ENCODE measurements around the gene MYL9. TPM values are rescaled to one million over a fixed set of nuclear protein-coding genes. Genes with fewer than 3 reads are reported as not detected.

MYL9 gene
- total and polyA plus RNA-seq, 9 donors = 69.5 to 1,408 (median 681) TPM

DNA sequence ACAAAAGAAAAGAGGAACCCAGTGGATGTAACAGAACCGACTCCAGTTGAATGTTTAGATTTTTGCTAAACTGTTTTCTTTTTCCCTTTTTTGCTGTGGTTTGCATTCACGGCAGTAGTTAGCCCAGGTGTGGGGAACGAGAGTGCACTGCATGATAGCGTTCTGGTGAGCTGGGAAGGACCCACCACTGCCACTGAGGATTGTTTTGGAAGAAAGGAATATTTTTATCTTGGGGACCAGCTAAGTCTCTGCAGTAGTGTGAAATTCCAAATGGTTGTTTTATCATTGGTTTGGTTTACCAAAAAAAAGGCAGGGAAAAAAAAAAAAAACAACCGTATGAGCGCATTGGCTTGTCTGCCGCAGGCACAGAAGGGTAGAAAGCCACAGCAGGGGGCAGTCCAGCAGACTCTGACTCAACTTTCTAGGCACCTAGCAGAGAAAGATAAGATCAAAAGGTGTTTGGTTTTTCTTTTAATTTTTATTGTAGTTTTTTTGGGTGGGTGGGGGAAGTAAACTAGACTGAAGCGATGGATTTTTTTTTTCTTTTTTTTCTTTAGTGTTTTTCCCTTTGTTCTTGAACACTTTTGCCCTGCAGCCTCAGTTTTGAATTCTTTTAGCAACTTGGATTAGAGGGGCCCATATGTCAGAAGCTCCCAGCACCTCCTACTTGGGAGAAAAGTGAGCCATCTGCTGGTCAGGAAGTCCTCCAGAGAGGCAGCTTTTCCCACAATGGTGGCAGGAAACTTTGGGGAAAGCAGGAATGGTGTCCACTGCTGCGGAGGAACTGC, 50.7 kb downstream of the MYL9 start:
- Histone ChIP-seq H3K27me3 (no peaks in the 10 kb centered on the region), H3K4me3 (no peak overlapping the region), H3K27ac (no peak overlapping the region), H3K9me3 (no peaks in the 10 kb centered on the region), H3K36me3 (no peaks in the 10 kb centered on the region), H3K4me1 (ENCODE audit: insufficient read depth) (peaks cover 8% of the 10 kb centered on the region)
- intact Hi-C loops (cut with DNase I) = loop anchor here in 2 of 4 donors (5.0 to 10.0 kb wide), 2 partner anchors 35 to 127 kb away; no protein-coding TSS in a partner anchor
- DNase-seq = peak in 3 of 5 donors; percentile 34 to 51 (median 48)
- WGBS, 3 donors = 15 to 38% (median 19%) methylated on average over 9 of the region's 9 CpGs
- TF ChIP-seq, protein P1, sequence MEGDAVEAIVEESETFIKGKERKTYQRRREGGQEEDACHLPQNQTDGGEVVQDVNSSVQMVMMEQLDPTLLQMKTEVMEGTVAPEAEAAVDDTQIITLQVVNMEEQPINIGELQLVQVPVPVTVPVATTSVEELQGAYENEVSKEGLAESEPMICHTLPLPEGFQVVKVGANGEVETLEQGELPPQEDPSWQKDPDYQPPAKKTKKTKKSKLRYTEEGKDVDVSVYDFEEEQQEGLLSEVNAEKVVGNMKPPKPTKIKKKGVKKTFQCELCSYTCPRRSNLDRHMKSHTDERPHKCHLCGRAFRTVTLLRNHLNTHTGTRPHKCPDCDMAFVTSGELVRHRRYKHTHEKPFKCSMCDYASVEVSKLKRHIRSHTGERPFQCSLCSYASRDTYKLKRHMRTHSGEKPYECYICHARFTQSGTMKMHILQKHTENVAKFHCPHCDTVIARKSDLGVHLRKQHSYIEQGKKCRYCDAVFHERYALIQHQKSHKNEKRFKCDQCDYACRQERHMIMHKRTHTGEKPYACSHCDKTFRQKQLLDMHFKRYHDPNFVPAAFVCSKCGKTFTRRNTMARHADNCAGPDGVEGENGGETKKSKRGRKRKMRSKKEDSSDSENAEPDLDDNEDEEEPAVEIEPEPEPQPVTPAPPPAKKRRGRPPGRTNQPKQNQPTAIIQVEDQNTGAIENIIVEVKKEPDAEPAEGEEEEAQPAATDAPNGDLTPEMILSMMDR (IDR thresholded peaks at IDR 0.05) = peak in 2 of 3 donors; percentile 33 to 46
- TF ChIP-seq POLR2A (IDR thresholded peaks at IDR 0.05) = no peak
- no peak for TF ChIP-seq EP300 (IDR thresholded peaks at IDR 0.05)

DNA sequence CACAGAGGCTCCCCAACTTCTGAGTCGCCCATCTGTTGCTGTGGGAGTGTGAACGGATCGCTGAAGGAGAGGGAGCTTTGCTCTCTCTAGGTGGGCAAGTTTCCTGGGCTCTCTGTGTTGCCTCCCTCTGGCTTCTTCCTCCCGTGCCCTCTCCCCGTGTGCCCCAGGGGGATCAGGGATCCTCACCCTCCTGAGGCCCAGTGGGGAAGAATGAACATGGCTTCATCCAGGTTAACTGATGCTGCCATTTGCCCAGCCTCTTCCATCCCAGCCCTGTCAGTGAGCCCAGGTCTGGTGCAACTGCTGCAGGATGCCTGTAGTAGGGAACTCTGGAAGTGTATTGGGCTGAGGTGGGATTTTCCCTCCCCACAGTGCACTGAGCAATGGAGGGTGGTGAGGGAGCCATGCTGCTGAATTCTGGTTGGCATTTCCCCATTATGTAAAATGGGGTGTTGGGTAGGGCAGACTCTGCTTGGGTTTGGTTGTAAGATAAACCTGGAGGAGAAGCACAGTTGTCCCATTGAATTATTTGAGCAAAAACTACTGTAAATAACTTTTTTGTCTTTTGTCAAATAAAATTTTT, 52.1 kb downstream of the MYL9 start:
- 81 to 90% (median 82%) methylated on average over 5 of the region's 5 CpGs for WGBS, 3 donors
- peaks cover 5% of the 10 kb centered on the region for H3K4me1 ChIP-seq (ENCODE audit: insufficient read depth)
- DNase-seq = no peak
- intact Hi-C loops (cut with DNase I) = loop anchor here in 2 of 4 donors (5.0 to 10.0 kb wide), 2 partner anchors 36 to 129 kb away; no protein-coding TSS in a partner anchor
- no peaks in the 10 kb centered on the region for H3K36me3 ChIP-seq
- TF ChIP-seq EP300 (IDR thresholded peaks at IDR 0.05) (no peak), POLR2A (IDR thresholded peaks at IDR 0.05) (no peak)
- TF ChIP-seq, protein P1 (IDR thresholded peaks at IDR 0.05) = no peak
- H3K27ac ChIP-seq = no peak overlapping the region
- H3K4me3 ChIP-seq = no peak overlapping the region
- H3K27me3 ChIP-seq = no peaks in the 10 kb centered on the region
- no peaks in the 10 kb centered on the region for H3K9me3 ChIP-seq

DNA sequence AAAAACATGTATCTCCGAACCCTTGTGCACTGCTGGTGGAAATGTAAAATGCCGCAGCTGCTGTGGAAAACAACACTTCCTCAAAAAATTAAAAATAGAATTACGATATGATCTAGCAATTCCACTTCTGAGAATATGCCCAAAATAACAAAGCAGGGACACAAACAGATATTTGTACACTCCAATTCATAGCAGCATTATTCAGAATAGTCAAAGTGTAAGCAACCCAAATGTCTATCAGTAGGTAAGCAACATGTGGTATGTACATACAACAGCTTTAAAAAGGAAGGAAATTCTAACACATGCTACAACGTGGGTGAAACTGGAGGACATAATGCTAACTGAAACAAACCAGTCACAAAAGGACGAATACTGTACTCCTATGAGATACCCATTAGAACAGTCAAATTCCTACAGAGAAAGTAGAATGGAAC, 58.6 kb downstream of the MYL9 start:
- intact Hi-C loops (cut with DNase I) = loop anchor here in 2 of 4 donors (5.0 to 10.0 kb wide), 3 partner anchors 43 to 395 kb away; no protein-coding TSS in a partner anchor
- DNase-seq = no peak
- Histone ChIP-seq H3K9me3 (no peaks in the 10 kb centered on the region), H3K4me3 (no peak overlapping the region), H3K36me3 (no peaks in the 10 kb centered on the region), H3K27me3 (no peaks in the 10 kb centered on the region), H3K27ac (no peak overlapping the region), H3K4me1 (ENCODE audit: insufficient read depth) (peaks cover 11% of the 10 kb centered on the region)
- 6 to 22% (median 7%) methylated on average over 5 of the region's 5 CpGs for WGBS, 3 donors
- TF ChIP-seq, protein P1 (IDR thresholded peaks at IDR 0.05) = no peak
- no peak for TF ChIP-seq POLR2A (IDR thresholded peaks at IDR 0.05)
- TF ChIP-seq EP300 (IDR thresholded peaks at IDR 0.05) = no peak

Small RNA genes within 50 kb of the gene (small RNA-seq; reads per million reads assigned to genes)
- not detected for gene RF00017

Other genes with a start within 250 kb of the MYL9 start
- 10 to 100 TPM; 18.2 to 75.9 (median 62.5) TPM for gene DLGAP4, start 235.2 kb upstream of the MYL9 start, total RNA-seq
- gene DLGAP4, start 235.2 kb upstream of the MYL9 start, polyA plus RNA-seq = 10 to 100 TPM; 38.4 to 53.1 TPM
- gene TGIF2, start 32.1 kb downstream of the MYL9 start, total RNA-seq = 10 to 100 TPM; 19.2 to 39.2 (median 26.0) TPM
- 10 to 100 TPM; 12.6 to 21.6 TPM for gene TGIF2, start 32.1 kb downstream of the MYL9 start, polyA plus RNA-seq
- 10 to 100 TPM; 35.6 to 61.0 (median 40.9) TPM for gene RAB5IF, start 64.3 kb downstream of the MYL9 start, total RNA-seq
- 10 to 100 TPM; 29.6 to 59.0 TPM for gene RAB5IF, start 64.3 kb downstream of the MYL9 start, polyA plus RNA-seq
- under 1 TPM in 6 of 7 donors, not detected in 1; 0.10 to 0.46 (median 0.29) TPM for gene SLA2, start 104.7 kb downstream of the MYL9 start, total RNA-seq
- gene SLA2, start 104.7 kb downstream of the MYL9 start, polyA plus RNA-seq = 1 to 10 TPM in 1 of 2 donors, under 1 TPM in 1; 0.24 to 1.1 TPM
- 10 to 100 TPM; 16.7 to 30.1 (median 24.1) TPM for gene NDRG3, start 204.6 kb downstream of the MYL9 start, total RNA-seq
- 10 to 100 TPM; 23.4 to 66.0 TPM for gene NDRG3, start 204.6 kb downstream of the MYL9 start, polyA plus RNA-seq
- 1 to 10 TPM; 3.3 to 7.0 (median 5.1) TPM for gene DSN1, start 232.2 kb downstream of the MYL9 start, total RNA-seq
- 1 to 10 TPM; 6.2 to 6.4 TPM for gene DSN1, start 232.2 kb downstream of the MYL9 start, polyA plus RNA-seq

All from ovary (tissue), 9 donors.